Psoas muscle (tissue), 8 donors: Measurements from ENCODE around the gene RGS17. TPM values are rescaled to one million over a fixed set of nuclear protein-coding genes. Genes with fewer than 3 reads are reported as not detected.

Experiments
- ATAC-seq, 4 donors: fragments of 200-7000 bp; cut with Tn5 transposase; one replicate each; pipeline ENCODE4 v1.9.1; 2020; ENCODE audit warnings: moderate library complexity in 3 of 4, mild to moderate bottlenecking in 2 of 4
- DNase-seq, 2 donors: peaks; one replicate each; pipeline ENCODE4 v3.0.0-alpha.2; 2020
- H3K27ac ChIP-seq: fragments of 200-600 bp; one replicate; pipeline ENCODE4 v1.8.0; 2022
- H3K27me3 ChIP-seq, 3 donors: fragments of 200-600 bp in 1 of 3; one replicate each; pipeline versions ENCODE4 v1.6.1 to v1.8.0; 2013 to 2022; ENCODE audit warnings: low read length in 2 of 3, mild to moderate bottlenecking in 2 of 3, moderate library complexity in 1 of 3; ENCODE audit not compliant: insufficient read depth in 3 of 3
- H3K36me3 ChIP-seq, 2 donors: fragments of 200-600 bp in 1 of 2; one replicate each; pipeline versions ENCODE4 v1.6.1 to v1.8.0; 2013 to 2022; ENCODE audit warnings: low read depth in 1 of 2, mild to moderate bottlenecking in 1 of 2, moderate library complexity in 1 of 2; ENCODE audit not compliant: insufficient read depth in 1 of 2
- H3K4me1 ChIP-seq: fragments of 200-600 bp; one replicate; pipeline ENCODE4 v1.8.0; 2022
- H3K4me3 ChIP-seq: fragments of 200-600 bp; one replicate; pipeline ENCODE4 v1.8.0; 2022; ENCODE audit warnings: mild to moderate bottlenecking
- H3K9me3 ChIP-seq: fragments of 200-600 bp; one replicate; pipeline ENCODE4 v1.8.0; 2022
- CTCF ChIP-seq: fragments of 200-600 bp; IDR thresholded peaks from one replicate; pipeline ENCODE4 v1.8.0; 2022; ENCODE audit warnings: antibody characterized with exemption
- WGBS, 3 donors: extraction: QIAGEN DNeasy Blood & Tissue Kit; methylation state at CpG; one replicate each; pipeline versions ENCODE4 v1.1.6 to v1.1.7; 2013; 5-methylcytosine and 5-hydroxymethylcytosine counted together
- intact Hi-C, 2 donors: fragments of 100-400 bp; cut with DNase I; formaldehyde crosslinking; loops; one replicate each; pipeline versions ENCODE4 v1.11.0 to v1.14.2; 2022
- polyA plus RNA-seq, 3 donors: library from polyadenylated mRNA; stranded (reverse); fragments of 200-250 nt; gene quantifications; one replicate each; pipeline ENCODE4 v1.2.3, GENCODE V29; 2013
- total RNA-seq, 4 donors: library from RNA; stranded (reverse); fragmentation: NEBNext Ultra II Directional in 2 of 4; extraction: Animal tissue kit (Norgen Biotek cat#: 25700) in 2 of 4; gene quantifications; one replicate each; pipeline versions ENCODE4 v1.2.1 to v1.2.4, GENCODE V29; 2021 to 2023
- donor health status: healthy with polysubstance abuse.
- donor health status: DM: no; HTN: no; CAD: no; lungs with moderate emphysema.
- donor health status: Bipolar disorder and iron deficiency.
- donor health status: healthy.
- donor health status: DM: yes; HTN: yes; CAD: no.
- donor health status: DM: no; HTN: no; CAD: no.
- donor health status: DM: no; HTN: no; CAD: no.
- donor health status: DM: yes; HTN: yes; CAD: no.

RGS17 gene
- total and polyA plus RNA-seq, 7 donors, result 0.01 to 0.27 (median 0.15) TPM; not detected in 3

DNA sequence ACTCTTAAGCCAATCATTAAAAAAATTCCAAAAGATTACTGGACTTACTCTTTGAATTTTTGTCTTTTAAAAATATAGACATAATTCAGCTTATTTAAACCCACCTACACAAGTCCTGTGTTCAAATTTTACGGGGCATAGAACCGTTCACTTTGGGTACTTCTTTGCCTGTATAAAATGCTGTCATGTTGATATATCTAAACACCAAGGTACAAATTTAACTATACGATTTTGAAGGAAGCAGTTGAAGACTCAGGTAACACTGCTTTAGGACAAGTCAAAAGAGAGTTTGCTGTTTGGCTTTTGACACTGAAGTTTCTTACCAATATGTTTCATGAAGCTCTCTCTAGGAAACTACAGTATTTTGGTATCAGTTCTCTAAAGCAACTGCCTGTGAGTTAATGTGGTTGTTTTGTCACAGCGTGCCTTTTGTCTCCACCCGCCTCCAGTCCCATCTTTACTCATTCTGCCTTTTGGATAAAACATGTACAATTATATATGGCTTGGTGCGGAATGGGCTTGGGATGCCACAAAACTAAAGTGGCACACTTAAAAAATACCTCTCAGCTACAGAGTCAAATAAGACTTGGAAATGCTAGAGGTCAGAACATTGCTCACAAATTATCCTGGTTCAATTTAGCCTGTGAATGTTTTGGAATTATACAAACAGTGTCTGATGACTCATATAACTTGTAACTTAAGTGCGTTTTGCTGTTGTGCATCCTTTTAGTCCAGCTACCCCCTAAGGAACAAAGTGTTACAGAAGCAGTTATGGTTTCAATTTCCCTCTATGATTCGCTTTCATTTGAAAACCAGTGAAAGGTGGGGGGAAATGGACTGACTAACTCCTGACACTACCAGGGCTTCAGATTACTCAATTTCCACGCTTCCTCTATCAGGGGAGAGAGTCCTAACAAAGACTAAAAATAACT lies 38.7 kb downstream of the RGS17 start:
- H3K9me3 ChIP-seq, result no peaks in the 10 kb centered on the region
- 42 to 52% (median 47%) methylated on average over 9 of the region's 9 CpGs for WGBS, 3 donors
- no peaks in the 10 kb centered on the region for H3K36me3 ChIP-seq
- H3K27me3 ChIP-seq, result no peaks in the 10 kb centered on the region
- TF ChIP-seq CTCF, result no peak
- DNase-seq (no peak), ATAC-seq (no peak)
- H3K27ac ChIP-seq, result no peak overlapping the region
- H3K4me3 ChIP-seq, result no peak overlapping the region
- no peaks in the 10 kb centered on the region for H3K4me1 ChIP-seq
- intact Hi-C loops, result no loop called here

DNA sequence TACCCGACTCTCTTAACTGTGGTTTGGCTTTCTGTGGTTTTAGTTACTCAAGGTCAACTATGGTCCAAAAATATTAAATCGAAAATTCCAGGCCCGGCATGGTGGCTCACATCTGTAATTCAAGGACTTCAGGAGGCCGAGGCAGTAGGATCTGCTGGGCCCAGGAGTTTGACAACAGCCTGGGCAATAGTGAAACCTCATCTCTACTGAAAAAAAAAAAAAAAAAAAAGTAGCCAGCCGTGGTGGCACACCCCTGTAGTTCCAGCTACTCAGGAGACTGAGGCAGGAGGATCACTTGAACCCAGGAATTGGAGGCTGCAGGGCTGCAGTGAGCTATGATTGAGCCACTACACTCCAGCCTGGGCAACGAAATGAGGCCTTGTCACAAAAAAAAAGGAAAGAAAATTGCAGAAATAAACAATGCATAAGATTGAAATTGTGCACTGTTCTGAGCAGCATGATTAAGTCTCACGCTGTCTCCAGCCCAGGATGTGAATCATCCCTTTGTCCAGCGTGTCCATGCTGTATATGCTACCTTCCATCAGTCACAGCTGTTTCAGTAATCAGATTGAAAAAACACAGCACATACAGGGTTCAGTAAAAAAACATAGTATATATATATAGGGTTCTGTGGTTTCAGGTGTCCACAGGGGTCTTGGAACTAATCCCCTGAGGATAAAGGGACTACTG lies 40.7 kb downstream of the RGS17 start:
- H3K4me3 ChIP-seq, result no peak overlapping the region
- H3K4me1 ChIP-seq, result no peaks in the 10 kb centered on the region
- 36 to 45% (median 39%) methylated on average over 8 of the region's 8 CpGs for WGBS, 3 donors
- ATAC-seq, result no peak
- no peak for TF ChIP-seq CTCF
- no peaks in the 10 kb centered on the region for H3K9me3 ChIP-seq
- no peak overlapping the region for H3K27ac ChIP-seq
- intact Hi-C loops, result no loop called here
- no peak for DNase-seq
- no peaks in the 10 kb centered on the region for H3K36me3 ChIP-seq
- no peaks in the 10 kb centered on the region for H3K27me3 ChIP-seq

DNA sequence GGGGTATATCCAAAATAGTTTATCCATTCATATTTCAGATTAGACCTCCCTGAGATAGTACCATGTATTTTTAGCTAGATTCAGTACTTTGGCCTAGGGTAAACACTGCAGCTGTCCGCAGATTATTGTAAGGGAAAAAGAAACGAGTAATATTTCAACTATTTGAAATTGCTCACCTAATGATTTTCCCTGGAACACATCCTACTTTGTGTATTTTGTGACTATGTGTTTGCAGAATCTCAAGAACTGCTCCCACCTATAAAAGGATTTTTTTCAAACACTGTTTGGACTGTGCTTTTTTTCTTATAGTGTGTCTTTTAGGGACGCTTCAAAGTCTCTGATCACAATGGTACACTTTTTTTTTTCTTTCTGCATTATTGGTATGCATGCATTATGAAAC lies 42.3 kb downstream of the RGS17 start:
- no peaks in the 10 kb centered on the region for H3K9me3 ChIP-seq
- DNase-seq, result no peak
- H3K4me1 ChIP-seq, result no peaks in the 10 kb centered on the region
- intact Hi-C loops, result no loop called here
- H3K36me3 ChIP-seq, result no peaks in the 10 kb centered on the region
- WGBS, 3 donors, result 87 to 94% (median 91%) methylated on average over 3 of the region's 3 CpGs
- no peak for ATAC-seq
- H3K27ac ChIP-seq, result no peak overlapping the region
- no peak overlapping the region for H3K4me3 ChIP-seq
- TF ChIP-seq CTCF, result no peak
- H3K27me3 ChIP-seq, result no peaks in the 10 kb centered on the region

- Histone ChIP-seq H3K27me3 (no peaks in the 10 kb centered on the region), H3K36me3 (no peaks in the 10 kb centered on the region), H3K4me1 (no peaks in the 10 kb centered on the region), H3K9me3 (no peaks in the 10 kb centered on the region), H3K27ac (no peak overlapping the region), H3K4me3 (no peak overlapping the region)
- intact Hi-C loops, result no loop called here
- no peak for TF ChIP-seq CTCF
- DNase-seq (no peak), ATAC-seq (no peak)
These were observed 43.6 kb downstream of the RGS17 start for GRCh38 chr6:153087436-153087835.
